LNCAP (cell line): ENCODE results near the gene KHK.

ENCODE experiments used
- CTCF ChIP-seq: fragments of 450-650 bp; IDR thresholded peaks from 2 replicates; pipeline ENCODE4 v1.5.1; 2017; ENCODE audit warnings: mild to moderate bottlenecking

Gene KHK

DNA sequence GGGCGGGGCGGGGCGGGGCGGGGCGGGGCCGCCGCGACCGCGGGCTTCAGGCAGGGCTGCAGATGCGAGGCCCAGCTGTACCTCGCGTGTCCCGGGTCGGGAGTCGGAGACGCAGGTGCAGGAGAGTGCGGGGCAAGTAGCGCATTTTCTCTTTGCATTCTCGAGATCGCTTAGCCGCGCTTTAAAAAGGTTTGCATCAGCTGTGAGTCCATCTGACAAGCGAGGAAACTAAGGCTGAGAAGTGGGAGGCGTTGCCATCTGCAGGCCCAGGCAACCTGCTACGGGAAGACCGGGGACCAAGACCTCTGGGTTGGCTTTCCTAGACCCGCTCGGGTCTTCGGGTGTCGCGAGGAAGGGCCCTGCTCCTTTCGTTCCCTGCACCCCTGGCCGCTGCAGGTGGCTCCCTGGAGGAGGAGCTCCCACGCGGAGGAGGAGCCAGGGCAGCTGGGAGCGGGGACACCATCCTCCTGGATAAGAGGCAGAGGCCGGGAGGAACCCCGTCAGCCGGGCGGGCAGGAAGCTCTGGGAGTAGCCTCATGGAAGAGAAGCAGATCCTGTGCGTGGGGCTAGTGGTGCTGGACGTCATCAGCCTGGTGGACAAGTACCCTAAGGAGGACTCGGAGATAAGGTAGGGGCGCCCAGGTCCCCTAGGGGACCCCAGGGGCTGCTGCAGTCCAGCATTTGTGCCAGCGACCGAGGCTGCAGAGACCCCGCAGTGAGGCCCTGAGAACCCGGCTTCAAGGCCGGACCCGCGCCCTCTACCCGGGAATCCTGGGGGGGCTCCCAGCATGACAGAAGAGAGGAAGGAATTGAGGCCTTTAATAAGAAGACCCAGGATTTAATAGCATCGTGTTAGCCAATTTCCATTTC is at the start of gene KHK:
KHK (plus strand) TSS at position 49 of the 870 bp plus-strand sequence; CDS start at position 537, 488 bp downstream.
- no peak for TF ChIP-seq CTCF

DNA sequence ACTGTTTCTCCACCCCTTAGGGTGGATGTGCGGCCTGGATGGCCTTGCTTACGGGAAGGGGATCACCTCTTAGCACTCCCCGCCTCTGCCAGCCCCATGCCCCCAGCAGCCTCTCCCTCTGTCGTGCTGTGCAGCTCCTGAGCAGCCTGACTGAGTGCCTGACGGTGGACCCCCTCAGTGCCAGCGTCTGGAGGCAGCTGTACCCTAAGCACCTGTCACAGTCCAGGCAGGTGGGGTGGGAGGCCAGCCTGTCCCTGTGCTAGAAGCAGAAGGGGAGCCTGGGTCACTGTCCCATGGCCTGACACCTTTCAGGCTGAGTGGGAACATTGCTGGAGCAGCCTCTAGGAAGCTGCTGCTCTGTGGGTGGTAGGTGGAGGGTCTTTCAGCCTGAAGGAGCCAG is 48.6 kb upstream of the KHK start:
- no peak for TF ChIP-seq CTCF

DNA sequence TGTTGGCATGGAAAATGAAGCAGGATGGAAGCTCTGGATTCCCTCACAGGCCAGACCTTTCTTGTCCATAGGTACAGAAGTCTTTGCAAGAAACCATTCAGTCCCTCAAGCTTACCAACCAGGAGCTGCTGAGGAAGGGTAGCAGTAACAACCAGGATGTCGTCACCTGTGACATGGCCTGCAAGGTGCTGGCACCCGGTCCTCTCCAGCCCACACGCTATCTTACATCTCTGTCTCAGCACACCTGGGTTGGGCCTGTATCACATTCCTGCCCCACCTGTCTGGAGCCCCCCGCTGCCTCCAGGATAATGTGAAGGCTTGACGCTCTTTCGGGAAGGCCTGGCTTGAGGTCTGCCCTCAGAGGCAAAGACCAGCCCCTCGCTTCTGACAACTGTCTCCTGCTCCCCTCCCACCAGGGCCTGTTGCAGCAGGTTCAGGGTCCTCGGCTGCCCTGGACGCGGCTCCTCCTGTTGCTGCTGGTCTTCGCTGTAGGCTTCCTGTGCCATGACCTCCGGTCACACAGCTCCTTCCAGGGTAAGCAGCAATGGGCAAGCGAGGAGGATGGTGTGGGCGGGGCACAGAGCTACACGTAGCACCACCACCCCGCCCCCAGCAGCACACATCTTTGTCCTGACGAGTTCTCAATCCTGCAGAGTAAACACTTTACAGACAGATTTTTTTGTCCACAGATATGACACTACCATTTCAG is 47.8 kb upstream of the KHK start:
- TF ChIP-seq CTCF: no peak

DNA sequence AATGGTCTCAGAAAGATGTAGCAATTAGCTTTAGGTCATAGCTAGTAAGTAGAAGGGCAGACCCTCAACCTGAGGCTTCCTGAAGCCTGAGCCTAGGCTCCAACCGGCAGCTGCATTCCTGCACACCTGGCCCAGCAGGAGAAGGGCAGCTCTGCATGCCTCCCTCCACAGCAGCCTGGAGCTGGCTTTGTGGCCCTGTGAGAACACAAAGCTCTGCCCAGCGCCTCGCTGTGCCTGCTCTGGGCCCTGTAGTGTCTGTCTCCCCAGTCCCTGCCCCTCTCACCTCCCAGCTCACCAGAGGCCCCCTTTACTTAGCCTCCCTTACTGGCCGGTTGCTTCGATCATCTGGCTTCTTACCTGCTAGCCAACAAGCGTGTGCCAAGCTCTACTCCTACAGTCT is 47.1 kb upstream of the KHK start:
- TF ChIP-seq CTCF: no peak

DNA sequence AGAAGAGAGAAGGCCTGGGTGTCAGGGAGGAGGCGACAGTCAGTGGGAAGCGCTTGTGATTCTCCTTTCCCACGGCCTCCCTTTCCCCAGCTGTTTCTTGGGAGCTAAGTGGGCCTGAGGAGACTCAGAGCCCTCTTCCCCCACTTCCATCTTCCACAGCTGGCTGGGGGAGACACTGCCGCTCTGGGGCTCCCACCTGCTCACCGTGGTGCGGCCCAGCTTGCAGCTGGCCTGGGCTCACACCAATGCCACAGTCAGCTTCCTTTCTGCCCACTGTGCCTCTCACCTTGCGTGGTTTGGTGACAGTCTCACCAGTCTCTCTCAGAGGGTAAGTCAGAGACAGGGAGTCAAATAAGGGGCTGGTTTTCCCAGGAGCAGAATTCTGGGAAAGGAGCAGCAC is 46.7 kb upstream of the KHK start:
- no peak for TF ChIP-seq CTCF

DNA sequence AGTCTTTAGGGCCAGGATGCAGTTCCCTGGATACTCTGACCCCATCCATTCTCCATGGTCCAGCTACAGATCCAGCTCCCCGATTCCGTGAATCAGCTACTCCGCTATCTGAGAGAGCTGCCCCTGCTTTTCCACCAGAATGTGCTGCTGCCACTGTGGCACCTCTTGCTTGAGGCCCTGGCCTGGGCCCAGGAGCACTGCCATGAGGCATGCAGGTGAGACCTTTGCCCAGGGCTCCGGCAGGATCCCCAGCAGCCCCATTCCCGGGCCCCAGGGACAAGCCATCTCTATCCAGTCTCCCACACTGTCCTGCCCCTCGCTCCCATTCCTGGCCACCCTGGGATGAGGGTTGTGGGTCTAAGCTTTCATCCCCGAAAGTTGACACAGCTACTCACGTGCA is 46.3 kb upstream of the KHK start:
- TF ChIP-seq CTCF: no peak

GRCh38 chr2:27041752-27042151 is 44.8 kb upstream of the KHK start:
- TF ChIP-seq CTCF: no peak
